ENCODE results near the gene ANKRD35.
"Not testable (repeated sequence)": the region's sequence is repeated elsewhere in the genome, so short reads cannot be mapped to it uniquely, and the experiment has no call there.

Gene ANKRD35

GRCh38 chr1:145857170-145857569 lies 28.5 kb downstream of the ANKRD35 start:
- DNase-seq (ENCODE audit: low spot score) = no peak

GRCh38 chr1:145855426-145855948 lies 30.2 kb downstream of the ANKRD35 start:
- no peak for DNase-seq (ENCODE audit: low spot score)

- DNase-seq (ENCODE audit: low spot score) = no peak
These were observed 36.1 kb downstream of the ANKRD35 start for GRCh38 chr1:145849356-145850160.

- no peak for DNase-seq (ENCODE audit: low spot score)
These were observed 37.8 kb downstream of the ANKRD35 start for GRCh38 chr1:145847827-145848226.

GRCh38 chr1:145846201-145846612 lies 39.5 kb downstream of the ANKRD35 start:
- no peak for DNase-seq (ENCODE audit: low spot score)

- DNase-seq (ENCODE audit: low spot score) = peak; percentile 64
These were observed 40.0 kb downstream of the ANKRD35 start, which contains the start of gene NUDT17 for GRCh38 chr1:145845514-145846161. NUDT17 (plus strand) TSS chr1:145845630; CDS start chr1:145845641, 11 bp downstream.

- DNase-seq (ENCODE audit: low spot score) = peak; percentile 26
These were observed 40.5 kb downstream of the ANKRD35 start for GRCh38 chr1:145845144-145845513.

- no peak for DNase-seq (ENCODE audit: low spot score)
These were observed 42.6 kb downstream of the ANKRD35 start for GRCh38 chr1:145843031-145843430.

- DNase-seq (ENCODE audit: low spot score) = no peak
These were observed 48.0 kb downstream of the ANKRD35 start for GRCh38 chr1:145837656-145838055.

GRCh38 chr1:145830810-145831209 lies 54.9 kb downstream of the ANKRD35 start:
- DNase-seq (ENCODE audit: low spot score) = not testable (repeated sequence)

- no peak for DNase-seq (ENCODE audit: low spot score)
These were observed 57.2 kb downstream of the ANKRD35 start for GRCh38 chr1:145828367-145829026.

GRCh38 chr1:145827966-145828365 lies 57.7 kb downstream of the ANKRD35 start:
- DNase-seq (ENCODE audit: low spot score) = no peak

- DNase-seq (ENCODE audit: low spot score) = no peak
These were observed 59.6 kb downstream of the ANKRD35 start for GRCh38 chr1:145826030-145826429.

GRCh38 chr1:145824499-145824842 lies 61.2 kb downstream of the ANKRD35 start:
- DNase-seq (ENCODE audit: low spot score) = no peak

- peak; percentile 90 for DNase-seq (ENCODE audit: low spot score)
These were observed 61.8 kb downstream of the ANKRD35 start, which contains the start of the genes POLR3C and RNF115 for GRCh38 chr1:145823565-145824498. POLR3C (plus strand) TSS chr1:145824200; CDS start chr1:145825777, 1,577 bp downstream. RNF115 (minus strand) TSS chr1:145824095; CDS start chr1:145823873, 222 bp downstream.

- not testable (repeated sequence) for DNase-seq (ENCODE audit: low spot score)
These were observed 62.8 kb downstream of the ANKRD35 start for GRCh38 chr1:145822779-145823331.

- DNase-seq (ENCODE audit: low spot score) = not testable (repeated sequence)
These were observed 67.6 kb downstream of the ANKRD35 start for GRCh38 chr1:145818095-145818494.

All from globus pallidus (tissue), 1 donor.